Measurements from ENCODE around the gene DNAJC1. TPM values are rescaled to one million over a fixed set of nuclear protein-coding genes. Genes with fewer than 3 reads are reported as not detected.

DNAJC1 gene
- total and polyA plus RNA-seq, 2 of the 8 experiments (the other 6 are each of a cell fraction or from before 2014, with no cell fraction given): 6.8 to 14.8 TPM

- H3K4me1 ChIP-seq (replicated peaks in 1 of 4; ENCODE audit: control insufficient read depth in 3 of 4, insufficient read depth in 4 of 4, low read length in 3 of 4): peaks cover 0 to 6% (median 5%) of the 10 kb centered on the region in 4 experiments; a peak in 3 of 7 replicates
- H4K5ac ChIP-seq (ENCODE audit: insufficient read length, low read depth, low read length): no peak overlapping the region
- 68% methylated on average over 3 of the region's 3 CpGs; no CpG with 5 or more reads in 1 of the 2 experiments for WGBS, 2 experiments (ENCODE audit: extremely low coverage in 1 of 2, insufficient coverage in 1 of 2, insufficient read length in 1 of 2, insufficient replicate concordance in 2 of 2, low coverage in 1 of 2, low lambda C conversion rate in 2 of 2, missing lambda C conversion rate in 1 of 2)
- H2BK12ac ChIP-seq (ENCODE audit: low read depth, low read length): peak overlapping the region; percentile 61; the same call in 1 of the 2 replicates
- no peak for DNase-seq (ENCODE audit: low read depth in 1 of 2, low spot score in 2 of 2)
- no peak overlapping the region for H4K8ac ChIP-seq (ENCODE audit: extremely low read depth, insufficient read depth, low read length)
- no peak overlapping the region for H2BK5ac ChIP-seq (ENCODE audit: low read depth, low read length)
- no peak overlapping the region for H3K23ac ChIP-seq (ENCODE audit: insufficient read length)
- CTCF ChIA-PET (ENCODE audit: partially characterized antibody): interaction anchor here (0.6 to 1.8 kb wide), 3 partner anchors 12 to 479 kb away, joined by 3 to 11 read pairs (median 3); no protein-coding TSS in a partner anchor
- H2BK15ac ChIP-seq (ENCODE audit: low read length): peak overlapping the region; percentile 23; the same call in 1 of the 2 replicates
- no peak overlapping the region for H2BK120ac ChIP-seq (replicated peaks; ENCODE audit: low read depth, low read length)
- H3K9me3 ChIP-seq (ENCODE audit: insufficient read depth in 2 of 2, low read depth in 1 of 2, low read length in 1 of 2): no peaks in the 10 kb centered on the region
- H3K4me2 ChIP-seq (ENCODE audit: insufficient read depth in 1 of 2, low read depth in 2 of 2, low read length in 2 of 2): no peak overlapping the region
- no peak overlapping the region for H2AFZ ChIP-seq (ENCODE audit: low read length)
- no peak overlapping the region; the same call in 1 of the 2 replicates for H3K18ac ChIP-seq (ENCODE audit: extremely low read depth, low read length)
- no peak overlapping the region for H3K4me3 ChIP-seq (ENCODE audit: extremely low read depth in 1 of 4, insufficient read depth in 2 of 4, low read depth in 3 of 4, low read length in 4 of 4)
- H3K14ac ChIP-seq (ENCODE audit: insufficient read length): no peak overlapping the region
- POLR2A ChIA-PET (ENCODE audit: partially characterized antibody): interaction anchor here (1.2 to 2.2 kb wide), 4 partner anchors 31 to 211 kb away, joined by 3 to 9 read pairs (median 6); partner anchors contain the start of gene SKIDA1
- peak overlapping the region in 1 of 4 experiments; percentile 28; a peak in 1 of 7 replicates for H3K9ac ChIP-seq (replicated peaks in 1 of 4; ENCODE audit: extremely low read depth in 1 of 4, low read depth in 3 of 4, low read length in 3 of 4)
- H3K4ac ChIP-seq (replicated peaks; ENCODE audit: insufficient read length, low read depth, low read length): no peak overlapping the region
- no peak overlapping the region for H3K56ac ChIP-seq (replicated peaks; ENCODE audit: insufficient read length, low read depth, low read length)
- H3K79me2 ChIP-seq (ENCODE audit: control insufficient read depth in 1 of 2, insufficient read depth in 2 of 2, low read length in 2 of 2): peaks cover 0 to 4% of the 10 kb centered on the region in 2 experiments; a peak in 1 of 4 replicates
- no peaks in the 10 kb centered on the region for H4K20me1 ChIP-seq (replicated peaks in 1 of 2; ENCODE audit: control insufficient read depth in 1 of 2, insufficient read depth in 2 of 2, low read length in 2 of 2)
- no peak overlapping the region for H3K27ac ChIP-seq (ENCODE audit: low read depth, low read length)
- H4K91ac ChIP-seq (replicated peaks; ENCODE audit: insufficient read length, low read length): no peak overlapping the region
- no peaks in the 10 kb centered on the region for H3K79me1 ChIP-seq (ENCODE audit: low read depth, low read length)
- peak overlapping the region; percentile 55; the same call in 1 of the 2 replicates for H2AK5ac ChIP-seq (ENCODE audit: low read depth, low read length)
- H3K36me3 ChIP-seq (ENCODE audit: control insufficient read depth in 2 of 4, insufficient read depth in 4 of 4, low read length in 3 of 4): peaks cover 2 to 10% (median 3%) of the 10 kb centered on the region in 4 experiments; a peak in 4 of 8 replicates
- no peak overlapping the region for H2BK20ac ChIP-seq (ENCODE audit: low read length)
- H3K27me3 ChIP-seq (replicated peaks in 1 of 4; ENCODE audit: control insufficient read depth in 3 of 4, extremely low read depth in 1 of 4, insufficient read depth in 3 of 4, low read length in 3 of 4): no peaks in the 10 kb centered on the region
- peak; percentile 86 for FAIRE-seq
- H3K23me2 ChIP-seq (ENCODE audit: low read depth, low read length): no peaks in the 10 kb centered on the region; the same call in 1 of the 2 replicates
- TF ChIP-seq CBX8 (IDR thresholded peaks at IDR 0.05; ENCODE audit: borderline replicate concordance, low read depth, low read length) (no peak), JUND (IDR thresholded peaks at IDR 0.05; ENCODE audit: low read length) (peak; percentile 81), TBP (IDR thresholded peaks at IDR 0.05; ENCODE audit: low read depth, low read length) (no peak), CEBPB (IDR thresholded peaks at IDR 0.05; ENCODE audit: low read depth, low read length) (peak; percentile 95), E2F6 (IDR thresholded peaks at IDR 0.05) (peak; percentile 44; the same call in 1 of the 2 replicates), CREB1 (IDR thresholded peaks at IDR 0.05) (no peak), CHD2 (IDR thresholded peaks at IDR 0.05; ENCODE audit: low read length) (no peak), CTBP2 (IDR thresholded peaks at IDR 0.05; ENCODE audit: borderline replicate concordance, insufficient read depth, insufficient read length, low read length) (no peak), ATF3 (IDR thresholded peaks at IDR 0.05; ENCODE audit: insufficient read depth, low read depth, low read length) (0 out of 2 replicates have a peak, but pooled peaks have one; percentile 43), TAF7 (optimal IDR thresholded peaks at IDR 0.05; ENCODE audit: borderline replicate concordance, low read depth, low read length) (no peak), GTF2F1 (IDR thresholded peaks at IDR 0.05; ENCODE audit: borderline replicate concordance, low read depth, low read length) (no peak), SIRT6 (IDR thresholded peaks at IDR 0.05; ENCODE audit: low read length) (no peak)
Measured at GRCh38 chr10:21720090-21720489, 283.4 kb downstream of the DNAJC1 start.
